HK-2 (cell line): ENCODE data around the gene CTNNA2.
A peak's percentile ranks its signal among the peaks of the same experiment; 100 is the strongest.
"Not testable (repeated sequence)": the region's sequence is repeated elsewhere in the genome, so short reads cannot be mapped to it uniquely, and the experiment has no call there.

Source experiments
- DNase-seq: peaks from one replicate; pipeline ENCODE4 v3.0.0-alpha.2; 2018; ENCODE audit not compliant: unreplicated experiment

CTNNA2 gene

DNA sequence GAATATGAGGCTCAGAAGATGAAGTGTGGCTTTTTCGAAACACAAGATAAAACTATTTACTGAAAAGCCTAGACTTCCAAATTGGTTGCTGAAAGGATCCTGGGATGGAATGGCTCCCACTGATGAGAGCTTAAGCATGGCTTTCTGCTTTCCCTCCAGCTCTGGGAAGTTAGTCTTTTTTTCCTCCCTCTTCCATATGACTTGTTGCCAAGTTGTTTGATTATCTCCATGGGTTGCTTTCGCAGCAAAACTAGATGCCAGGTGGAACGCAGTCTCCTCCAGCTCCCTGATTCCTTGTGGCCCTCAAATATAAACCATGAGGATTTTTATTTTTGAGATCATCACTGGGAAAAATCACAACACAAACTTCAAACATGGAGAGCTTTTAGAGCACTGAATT, 515.2 kb downstream of the CTNNA2 start:
- no peak for DNase-seq

- no peak for DNase-seq
Observed at GRCh38 chr2:80028584-80028983, 515.7 kb downstream of the CTNNA2 start.

DNA sequence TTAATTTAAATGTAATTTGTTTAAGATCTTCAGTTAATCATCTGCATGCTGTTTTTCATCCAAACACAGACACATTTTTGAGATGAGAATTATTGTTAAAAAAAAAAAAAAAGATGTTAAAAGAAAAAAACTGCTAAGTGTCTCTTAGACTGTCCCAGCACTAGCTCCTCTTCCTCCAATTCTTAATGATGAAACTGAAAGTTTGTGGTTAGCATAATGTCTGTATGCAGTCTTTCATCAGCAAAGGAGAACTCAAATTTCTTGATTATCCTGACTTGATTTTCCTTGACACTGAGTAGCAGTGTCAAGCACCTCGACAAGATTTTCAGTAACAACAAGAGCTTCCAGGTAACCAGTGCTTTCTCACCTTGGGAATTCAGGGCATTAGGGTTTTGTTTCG, 517.3 kb downstream of the CTNNA2 start:
- DNase-seq, result no peak

- not testable (repeated sequence) for DNase-seq
Observed at GRCh38 chr2:80032684-80033083, 519.8 kb downstream of the CTNNA2 start.

DNA sequence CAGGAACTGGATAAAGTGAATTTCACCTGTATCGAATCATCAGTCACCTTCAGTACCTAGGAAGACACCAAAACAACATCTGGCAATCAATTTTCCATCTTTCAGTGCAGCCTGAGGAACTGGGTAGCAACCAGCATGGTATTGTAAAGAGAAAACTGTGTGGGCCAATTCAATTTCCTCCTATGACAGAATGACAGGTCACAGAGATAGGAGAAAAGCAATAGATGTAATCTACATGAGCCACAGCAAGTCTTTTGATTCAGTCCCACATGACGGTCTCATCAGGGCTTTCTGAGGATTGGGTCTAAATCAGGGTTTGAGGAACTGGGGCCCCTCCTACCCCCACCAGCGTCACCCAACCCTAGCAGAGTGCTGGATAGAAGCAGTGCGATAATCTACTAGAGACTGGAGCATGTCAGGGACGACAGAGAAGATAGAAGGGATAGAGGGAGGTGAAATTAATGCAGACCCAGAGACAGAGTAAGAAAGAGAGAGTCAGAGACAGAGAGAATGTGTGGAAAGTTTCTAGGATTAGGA, 523.0 kb downstream of the CTNNA2 start:
- no peak for DNase-seq

DNA sequence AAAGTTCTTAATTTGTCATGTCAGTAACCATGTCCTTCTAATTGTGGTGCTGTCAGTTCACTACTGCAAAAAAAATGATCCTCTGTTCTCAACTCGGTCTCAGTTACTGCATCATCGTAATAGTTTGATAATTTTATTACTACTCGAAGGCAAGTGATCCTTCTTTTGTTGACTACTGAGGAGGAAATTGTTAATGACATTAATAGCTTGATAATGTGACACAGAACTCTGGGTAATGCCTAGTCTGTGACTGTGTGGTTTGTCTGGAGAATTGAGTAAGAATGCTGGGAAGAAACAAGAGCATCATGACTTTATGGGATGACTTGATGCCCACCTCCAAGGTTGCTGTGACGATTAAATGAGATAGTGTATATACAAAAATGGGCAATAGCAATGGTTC, 524.5 kb downstream of the CTNNA2 start:
- no peak for DNase-seq

DNA sequence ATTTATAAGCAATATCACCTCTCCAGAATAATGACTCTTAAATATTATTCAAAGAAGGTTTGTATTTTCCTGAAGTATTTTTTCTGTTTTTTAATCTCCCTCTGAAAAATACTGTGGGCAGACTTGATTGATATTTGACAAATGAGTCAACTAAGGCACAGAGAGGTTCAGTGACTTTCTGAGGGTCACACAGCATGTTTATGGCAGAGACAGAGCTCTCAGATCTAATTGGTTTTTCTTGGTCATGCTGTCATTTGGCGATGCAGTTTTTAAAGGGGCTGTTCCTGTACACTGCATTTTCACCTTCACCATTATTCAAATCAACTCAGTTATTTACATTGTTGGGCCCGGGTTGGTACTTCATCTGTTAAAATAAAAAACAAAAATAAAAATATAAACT, 527.4 kb downstream of the CTNNA2 start:
- no peak for DNase-seq

- no peak for DNase-seq
Observed at GRCh38 chr2:80042635-80043034, 529.8 kb downstream of the CTNNA2 start.

DNA sequence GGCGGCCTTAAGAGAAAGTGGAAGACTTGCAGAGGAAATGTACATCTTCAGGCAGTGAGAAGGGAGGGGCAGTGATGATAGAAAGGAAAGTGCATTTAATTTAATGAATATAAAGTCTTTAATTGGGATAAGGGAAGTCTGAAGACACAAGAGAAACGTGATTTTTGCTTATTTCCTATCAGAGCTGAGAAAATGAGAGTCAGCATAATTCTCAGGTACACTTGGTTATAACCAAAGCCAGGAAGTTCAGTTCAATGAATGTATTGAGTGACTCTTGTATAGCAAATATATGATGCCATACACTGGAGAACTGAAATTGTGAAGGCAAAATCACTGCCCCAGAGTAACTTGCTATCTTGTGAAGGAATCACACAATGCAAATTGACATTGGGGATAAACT, 535.4 kb downstream of the CTNNA2 start:
- DNase-seq, result no peak

GRCh38 chr2:80050246-80050645, 537.4 kb downstream of the CTNNA2 start:
- DNase-seq, result no peak

DNA sequence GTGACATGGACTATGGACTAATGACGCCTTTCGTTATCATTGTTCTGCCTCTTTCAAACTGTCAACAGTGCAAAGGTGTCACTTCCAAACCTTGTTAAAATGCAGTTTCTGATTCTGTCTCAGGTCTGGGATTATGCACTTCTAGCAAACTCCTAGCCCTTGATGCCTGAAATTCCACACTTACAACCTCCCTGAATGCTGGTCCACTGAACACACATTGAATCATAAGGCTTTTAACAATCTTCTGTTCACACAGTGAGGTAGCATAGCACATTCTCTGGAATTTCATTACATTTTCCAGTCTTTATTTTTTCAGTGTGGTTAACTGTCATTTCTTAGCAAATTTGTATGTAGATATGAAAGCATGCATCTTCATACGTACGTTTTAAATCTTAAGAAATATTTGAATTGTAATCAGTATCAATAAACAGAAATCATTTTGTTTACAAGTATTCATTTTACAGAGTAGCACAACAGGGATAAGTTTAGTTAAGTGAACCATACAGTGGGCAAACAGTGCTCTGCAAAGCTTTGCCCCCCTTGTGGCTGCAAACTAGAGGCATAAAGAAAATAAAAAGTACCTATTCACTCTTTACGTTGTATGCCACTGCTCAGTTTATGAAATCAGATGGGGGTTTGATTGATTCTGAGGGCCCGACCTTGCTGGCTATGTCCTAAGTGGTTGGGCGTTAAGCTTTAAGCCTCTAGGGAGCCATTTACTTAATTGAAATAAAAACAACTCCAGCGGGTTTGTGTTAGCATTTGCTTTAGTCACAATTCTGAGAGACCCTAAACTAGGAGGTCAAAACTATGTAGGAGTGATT, 540.9 kb downstream of the CTNNA2 start:
- no peak for DNase-seq

DNA sequence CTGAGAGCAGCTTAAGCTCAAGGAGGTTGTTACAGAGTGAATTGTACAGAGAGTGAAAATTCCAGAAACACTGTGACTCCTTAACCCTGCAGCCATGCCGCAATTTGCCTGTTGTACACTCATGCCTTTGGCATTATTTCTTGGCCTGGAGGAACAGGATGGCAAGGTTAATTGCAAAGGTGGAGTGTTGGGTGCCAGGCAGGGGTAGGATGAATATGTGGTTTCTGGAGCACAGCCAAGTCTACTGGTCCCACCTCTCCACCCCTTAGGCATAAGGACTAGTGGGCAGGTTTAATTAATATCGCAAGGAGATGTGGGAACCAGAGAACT, 541.5 kb downstream of the CTNNA2 start:
- no peak for DNase-seq

DNA sequence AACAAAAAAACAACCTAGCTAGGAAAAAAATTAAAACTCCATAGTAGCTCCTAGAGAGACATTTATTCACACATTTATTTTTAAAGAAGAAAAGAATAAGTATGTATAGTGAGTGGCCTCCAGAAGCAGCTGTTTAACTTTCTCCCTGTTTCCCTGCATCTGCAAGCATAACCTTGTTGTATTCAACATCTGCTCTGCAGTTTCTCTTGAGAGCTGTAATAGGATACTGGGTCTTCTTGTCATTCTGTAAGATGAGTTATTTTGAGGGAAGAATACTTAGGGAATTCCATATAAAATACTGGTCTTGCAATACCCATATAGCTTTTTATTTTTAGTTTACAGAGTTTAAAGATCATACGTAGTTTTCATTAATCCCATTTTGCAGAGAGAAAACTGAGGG, 545.1 kb downstream of the CTNNA2 start:
- no peak for DNase-seq

DNA sequence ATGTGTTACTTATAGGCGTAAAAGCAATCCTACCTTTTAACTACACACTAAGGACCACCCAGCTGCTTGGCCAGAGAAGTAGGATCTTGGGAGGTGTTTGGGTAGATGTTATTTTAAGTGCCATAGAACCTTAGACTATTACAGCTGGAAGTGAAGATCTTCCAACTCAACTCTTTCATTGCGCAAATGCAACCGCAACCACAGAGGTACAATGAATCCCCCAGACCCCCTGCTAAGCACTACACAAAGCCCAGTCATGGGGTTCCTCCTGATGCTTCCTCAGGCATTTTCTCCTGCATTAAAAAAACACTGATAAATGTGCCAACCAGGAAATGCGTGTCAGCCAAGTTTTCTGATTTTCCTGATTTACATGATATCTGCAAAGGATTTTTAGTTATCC, 545.7 kb downstream of the CTNNA2 start:
- DNase-seq, result no peak

GRCh38 chr2:80059447-80059846, 546.6 kb downstream of the CTNNA2 start:
- DNase-seq, result no peak

- DNase-seq, result no peak
Observed at GRCh38 chr2:80061881-80062280, 549.0 kb downstream of the CTNNA2 start.

DNA sequence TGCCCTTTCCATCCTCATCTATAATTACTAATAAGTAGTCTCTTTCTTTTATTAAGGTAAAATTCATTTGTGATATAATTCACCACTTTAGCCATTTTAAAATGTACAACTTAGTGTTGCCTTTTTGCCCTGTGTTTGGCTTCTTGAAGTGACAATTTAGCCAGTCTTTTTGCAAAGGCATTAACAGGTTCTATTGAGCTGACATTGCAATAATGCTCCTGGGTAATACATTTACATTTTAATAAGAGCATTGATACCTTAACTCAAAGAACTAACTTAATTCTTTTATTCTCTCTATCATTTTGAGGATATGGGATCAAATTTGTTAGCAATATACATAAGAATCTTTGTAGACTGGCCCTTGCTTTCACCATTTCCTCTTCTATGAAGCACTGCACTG, 549.4 kb downstream of the CTNNA2 start:
- no peak for DNase-seq

- no peak for DNase-seq
Observed at GRCh38 chr2:80068038-80068731, 555.3 kb downstream of the CTNNA2 start.

- DNase-seq, result no peak
Observed at GRCh38 chr2:80070587-80070986, 557.7 kb downstream of the CTNNA2 start.

- no peak for DNase-seq
Observed at GRCh38 chr2:80071941-80072340, 559.1 kb downstream of the CTNNA2 start.

- DNase-seq, result peak; percentile 21
Observed at GRCh38 chr2:80073134-80073561, 560.3 kb downstream of the CTNNA2 start.

DNA sequence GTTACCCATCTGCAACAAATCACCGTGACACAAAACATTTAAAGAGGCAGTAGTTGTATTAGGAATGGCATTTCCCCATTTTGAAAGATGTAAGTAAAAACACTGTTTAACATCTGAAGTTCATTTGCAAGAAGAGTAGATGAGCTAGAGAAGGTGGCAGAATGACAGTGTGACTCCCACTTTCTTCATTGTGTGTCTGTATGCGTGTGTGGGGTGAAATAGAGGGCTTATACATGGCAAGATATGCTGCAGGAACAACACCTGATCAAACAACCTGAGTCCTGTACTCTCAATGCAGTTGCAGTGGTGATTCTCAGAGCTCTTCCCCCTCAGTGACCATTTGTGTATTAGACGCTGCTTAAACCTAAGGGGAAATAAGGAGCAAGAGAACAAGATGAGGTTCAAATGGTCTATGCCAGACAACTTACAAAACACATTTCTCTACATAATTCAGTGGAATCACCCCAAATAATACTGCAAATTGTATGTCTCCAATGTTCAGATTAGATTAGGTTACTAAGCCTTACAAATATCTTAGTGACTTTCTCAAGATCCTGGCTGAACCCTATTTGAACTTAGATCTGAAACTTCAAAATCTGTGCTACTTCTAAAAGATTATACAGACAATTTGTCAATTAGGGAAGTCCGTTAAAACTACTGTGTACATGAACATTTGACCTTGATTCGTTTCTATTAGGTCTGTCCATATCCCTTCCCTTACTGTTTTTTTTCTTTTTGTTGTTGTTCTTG, 561.6 kb downstream of the CTNNA2 start:
- DNase-seq, result no peak

DNA sequence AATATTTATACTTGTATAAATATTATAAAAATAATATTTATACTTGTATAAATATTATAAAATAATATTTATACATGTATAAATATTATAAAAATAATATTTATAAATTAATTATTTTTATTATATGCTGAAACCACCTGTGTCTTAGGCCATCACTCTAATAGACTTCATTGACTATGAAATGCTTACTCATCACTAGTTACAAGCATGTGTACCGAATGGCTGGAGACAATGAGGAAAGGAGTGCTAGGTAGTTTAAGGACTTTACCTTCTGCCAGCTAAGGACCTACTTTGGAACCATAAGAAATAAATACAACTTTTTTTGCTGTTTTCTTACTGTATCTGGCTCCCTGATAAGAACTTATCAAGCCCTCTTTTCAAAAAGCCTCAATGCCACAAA, 562.9 kb downstream of the CTNNA2 start:
- DNase-seq, result no peak
